ENCODE measurements around the gene RAB11A.
"Not testable (repeated sequence)": the region's sequence is repeated elsewhere in the genome, so short reads cannot be mapped to it uniquely, and the experiment has no call there.

- not testable (repeated sequence) for TF ChIP-seq POLR2AphosphoS5, CTCF (IDR thresholded peaks at IDR 0.05)
These were observed 3.3 kb downstream of the RAB11A start for GRCh38 chr15:65872596-65872995.

All from prostate gland (tissue), 2 donors.